ENCODE results near the gene TREML4.

DNA sequence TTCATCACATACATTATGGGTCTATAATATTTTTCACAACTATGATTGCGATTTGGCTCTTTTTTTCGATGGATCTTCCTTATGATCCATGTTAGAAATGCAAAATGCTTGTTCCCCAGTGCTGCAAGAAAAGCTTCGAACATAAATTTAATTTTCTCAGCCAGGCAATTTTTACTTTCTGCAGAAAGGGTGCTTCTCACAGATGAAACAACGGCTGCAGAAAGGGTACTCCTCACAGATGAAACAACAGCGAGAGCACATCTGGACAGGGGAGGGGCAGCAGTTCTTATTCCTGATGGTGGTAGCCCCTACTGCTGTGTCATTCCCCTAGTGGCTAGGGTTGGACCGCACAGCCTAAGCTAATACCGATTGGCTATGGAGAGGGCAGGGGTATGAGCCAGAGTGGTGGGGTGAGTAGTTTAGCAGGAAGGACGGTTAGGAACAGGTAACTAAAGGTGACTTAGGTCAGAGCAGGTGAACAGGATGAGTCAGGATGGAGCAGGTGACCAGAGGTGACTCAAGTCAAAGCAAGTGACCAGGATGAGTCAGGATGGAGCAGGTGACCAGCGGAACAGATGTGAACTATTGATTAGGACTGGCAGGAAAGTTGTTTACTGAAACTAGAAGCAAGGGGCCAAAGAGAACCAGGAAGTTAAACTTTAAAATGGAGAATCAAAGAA lies 13.4 kb upstream of the TREML4 start:
- no peak for TF ChIP-seq POLR2AphosphoS5 (IDR thresholded peaks at IDR 0.05)
- no peak for TF ChIP-seq POLR2A (IDR thresholded peaks at IDR 0.05)
